ENCODE results near the gene NUPR1.
"Not testable (repeated sequence)": the region's sequence is repeated elsewhere in the genome, so short reads cannot be mapped to it uniquely, and the experiment has no call there.

Gene NUPR1

GRCh38 chr16:28497386-28497785, 41.4 kb downstream of the NUPR1 start:
- DNase-seq: no peak

GRCh38 chr16:28496844-28497243, 41.9 kb downstream of the NUPR1 start:
- no peak for DNase-seq

GRCh38 chr16:28495795-28496749, 42.7 kb downstream of the NUPR1 start:
- DNase-seq: no peak

GRCh38 chr16:28495098-28495793, 43.5 kb downstream of the NUPR1 start:
- DNase-seq: no peak

GRCh38 chr16:28494121-28494851, 44.5 kb downstream of the NUPR1 start, which contains the start of gene APOBR:
Gene APOBR (plus strand): TSS chr16:28494643. CDS start chr16:28494682, 39 bp downstream.
- DNase-seq: peak; percentile 90

GRCh38 chr16:28492511-28492910, 46.3 kb downstream of the NUPR1 start:
- DNase-seq: no peak

GRCh38 chr16:28491970-28492474, 46.8 kb downstream of the NUPR1 start, which contains the start of gene CLN3:
Gene CLN3 (minus strand): TSS chr16:28492074. CDS start chr16:28491759, 315 bp downstream.
- DNase-seq: peak; percentile 91

- no peak for DNase-seq
Measured at GRCh38 chr16:28491230-28491969, 47.4 kb downstream of the NUPR1 start.

- DNase-seq: no peak
Measured at GRCh38 chr16:28486266-28486665, 52.5 kb downstream of the NUPR1 start.

- not testable (repeated sequence) for DNase-seq
Measured at GRCh38 chr16:28483361-28483760, 55.4 kb downstream of the NUPR1 start.

Measured in CD4-positive, alpha-beta T cell treated with Interferon gamma for 1 hour (primary cell).